ENCODE data around the gene RPN1.

Gene RPN1

DNA sequence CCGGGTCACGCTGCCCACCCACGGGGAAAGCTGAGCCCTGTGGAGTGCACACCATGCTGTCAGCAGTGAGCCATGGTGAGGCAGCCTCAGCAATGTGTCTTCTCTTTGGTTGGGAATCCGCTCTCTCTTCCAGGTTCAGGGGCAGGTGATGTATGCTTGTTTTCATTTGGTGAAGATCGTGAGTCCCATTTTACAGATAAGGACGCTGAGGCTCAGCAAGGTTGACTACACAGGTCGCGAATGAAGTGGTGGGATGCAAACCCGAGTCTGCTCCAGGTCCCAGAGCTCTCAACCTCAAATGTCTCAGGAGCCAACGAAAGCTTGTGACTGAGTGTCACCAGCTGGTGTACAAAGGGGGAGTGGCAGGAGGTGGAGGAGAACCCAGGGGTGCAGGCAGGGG is 74.3 kb downstream of the RPN1 start:
- DNase-seq = no peak

GRCh38 chr3:128575777-128576176 is 74.8 kb downstream of the RPN1 start:
- DNase-seq = no peak

DNA sequence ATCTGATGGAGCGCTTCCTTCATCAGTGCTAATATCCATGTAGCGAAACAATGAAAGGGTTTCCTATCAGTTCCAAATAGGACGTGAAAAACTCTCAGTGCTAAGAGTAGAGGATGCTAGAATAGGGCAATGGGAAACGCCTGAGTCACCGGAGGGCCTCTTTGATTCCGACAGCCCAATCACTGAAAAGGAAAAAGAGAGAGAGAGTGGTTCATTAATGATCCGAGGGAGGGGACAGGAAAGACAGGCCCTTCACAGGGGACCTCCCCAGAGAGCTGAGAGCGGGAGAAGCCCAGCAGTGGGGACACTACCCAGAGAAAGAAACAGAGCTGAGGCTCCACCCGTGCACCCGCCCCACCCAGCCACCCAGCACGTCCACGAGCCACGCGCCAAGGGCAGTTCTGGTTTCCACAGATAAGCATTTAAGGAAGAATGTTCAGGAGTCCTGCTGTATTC is 76.9 kb downstream of the RPN1 start:
- no peak for DNase-seq

- no peak for DNase-seq
Observed at GRCh38 chr3:128573160-128573559, 77.5 kb downstream of the RPN1 start.

- DNase-seq = peak; percentile 65
Observed at GRCh38 chr3:128572644-128573105, 77.9 kb downstream of the RPN1 start.

- DNase-seq = no peak
Observed at GRCh38 chr3:128572013-128572412, 78.6 kb downstream of the RPN1 start.

Measured in activated CD8-positive, alpha-beta memory T cell treated with anti-CD3 and anti-CD28 coated beads for 24 hours (primary cell).